ENCODE measurements around the gene VWF.
"Not testable (repeated sequence)": the region's sequence is repeated elsewhere in the genome, so short reads cannot be mapped to it uniquely, and the experiment has no call there.

The VWF gene

GRCh38 chr12:6112004-6112403 lies 12.5 kb downstream of the VWF start:
- DNase-seq (ENCODE audit: extremely low spot score, insufficient read length, low read depth) (no peak), FAIRE-seq (no peak)

GRCh38 chr12:6110006-6110405 lies 14.5 kb downstream of the VWF start:
- no peak for FAIRE-seq

GRCh38 chr12:6106218-6106617 lies 18.3 kb downstream of the VWF start:
- DNase-seq (ENCODE audit: extremely low spot score, insufficient read length, low read depth), result no peak
- no peak for FAIRE-seq

More at GRCh38 chr12:6110006-6110405, 14.5 kb downstream of the VWF start:
- DNase-seq (ENCODE audit: extremely low spot score, insufficient read length, low read depth), result no peak

GRCh38 chr12:6104842-6105241 lies 19.6 kb downstream of the VWF start:
- FAIRE-seq (no peak), DNase-seq (ENCODE audit: extremely low spot score, insufficient read length, low read depth) (no peak)

- FAIRE-seq (no peak), DNase-seq (ENCODE audit: extremely low spot score, insufficient read length, low read depth) (no peak)
These were observed 20.4 kb downstream of the VWF start for GRCh38 chr12:6104027-6104426.

- not testable (repeated sequence) for FAIRE-seq; DNase-seq (ENCODE audit: extremely low spot score, insufficient read length, low read depth)
These were observed 22.4 kb downstream of the VWF start for GRCh38 chr12:6102021-6102420.

GRCh38 chr12:6099316-6099715 lies 25.2 kb downstream of the VWF start:
- DNase-seq (ENCODE audit: extremely low spot score, insufficient read length, low read depth) (no peak), FAIRE-seq (no peak)

GRCh38 chr12:6097411-6097810 lies 27.1 kb downstream of the VWF start:
- DNase-seq (ENCODE audit: extremely low spot score, insufficient read length, low read depth) (no peak), FAIRE-seq (no peak)

- no peak for FAIRE-seq
- DNase-seq (ENCODE audit: extremely low spot score, insufficient read length, low read depth), result no peak
These were observed 27.9 kb downstream of the VWF start for GRCh38 chr12:6096527-6096926.

GRCh38 chr12:6095269-6095668 lies 29.2 kb downstream of the VWF start:
- FAIRE-seq (no peak), DNase-seq (ENCODE audit: extremely low spot score, insufficient read length, low read depth) (no peak)

- DNase-seq (ENCODE audit: extremely low spot score, insufficient read length, low read depth), result no peak
- FAIRE-seq, result no peak
These were observed 30.7 kb downstream of the VWF start for GRCh38 chr12:6093764-6094163.

GRCh38 chr12:6092784-6093722 lies 31.4 kb downstream of the VWF start:
- DNase-seq (ENCODE audit: extremely low spot score, insufficient read length, low read depth), result no peak
- no peak for FAIRE-seq

GRCh38 chr12:6091786-6092566 lies 32.5 kb downstream of the VWF start:
- DNase-seq (ENCODE audit: extremely low spot score, insufficient read length, low read depth), result no peak
- FAIRE-seq, result no peak

- DNase-seq (ENCODE audit: extremely low spot score, insufficient read length, low read depth) (no peak), FAIRE-seq (no peak)
These were observed 33.7 kb downstream of the VWF start for GRCh38 chr12:6090803-6091202.

- DNase-seq (ENCODE audit: extremely low spot score, insufficient read length, low read depth) (no peak), FAIRE-seq (no peak)
These were observed 35.3 kb downstream of the VWF start for GRCh38 chr12:6088921-6089747.

GRCh38 chr12:6086316-6086715 lies 38.2 kb downstream of the VWF start:
- FAIRE-seq, result no peak
- DNase-seq (ENCODE audit: extremely low spot score, insufficient read length, low read depth), result no peak

GRCh38 chr12:6085841-6086240 lies 38.6 kb downstream of the VWF start:
- FAIRE-seq (no peak), DNase-seq (ENCODE audit: extremely low spot score, insufficient read length, low read depth) (no peak)

GRCh38 chr12:6084969-6085450 lies 39.5 kb downstream of the VWF start:
- FAIRE-seq (no peak), DNase-seq (ENCODE audit: extremely low spot score, insufficient read length, low read depth) (no peak)

- FAIRE-seq (no peak), DNase-seq (ENCODE audit: extremely low spot score, insufficient read length, low read depth) (no peak)
These were observed 40.1 kb downstream of the VWF start for GRCh38 chr12:6084261-6084968.

All from GM18507 (cell line).